ENCODE measurements around the gene ZNF529. TPM values are rescaled to one million over a fixed set of nuclear protein-coding genes. Genes with fewer than 3 reads are reported as not detected.

Gene ZNF529
- total and polyA plus RNA-seq, 2 donors (not counting 1 experiment from before 2014, with no cell fraction given), result 11.1 to 33.2 TPM

DNA sequence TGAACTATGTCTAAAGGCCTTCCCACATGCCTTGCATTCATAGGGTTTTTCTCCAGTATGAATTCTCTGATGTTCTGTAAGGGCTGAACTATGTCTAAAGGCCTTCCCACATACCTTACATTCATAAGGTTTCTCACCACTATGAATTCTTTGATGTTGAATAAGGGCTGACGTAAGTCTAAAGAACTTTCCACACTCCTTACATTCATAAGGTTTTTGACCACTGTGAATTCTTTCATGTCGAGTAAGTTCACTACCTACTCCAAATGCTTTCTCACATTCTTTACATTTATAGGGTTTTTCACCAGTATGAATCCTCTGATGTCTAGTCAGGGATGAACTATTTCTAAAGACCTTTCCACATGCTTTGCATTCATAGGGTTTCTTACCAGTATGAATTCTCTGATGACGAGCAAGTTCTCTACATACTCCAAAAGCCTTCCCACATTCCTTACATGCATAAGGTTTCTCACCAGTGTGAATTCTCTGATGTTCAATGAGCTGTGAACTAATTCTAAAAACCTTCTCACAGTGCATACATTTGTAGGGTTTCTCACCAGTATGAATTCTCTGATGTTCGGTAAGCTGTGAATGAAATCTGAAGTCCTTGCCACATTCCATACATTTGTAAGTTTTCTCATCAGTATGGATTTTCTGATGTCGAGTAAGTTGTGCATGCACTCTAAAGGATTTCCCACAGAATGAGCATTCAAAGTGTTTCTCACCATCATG lies 25.9 kb downstream of the ZNF529 start:
- POLR2A ChIA-PET, result no interaction called here
- Histone ChIP-seq H3K27ac (ENCODE audit: low read length in 2 of 2) (no peak overlapping the region), H3K4me3 (ENCODE audit: control extremely low read depth in 1 of 5, extremely low read depth in 1 of 5, insufficient read depth in 1 of 5, low read depth in 2 of 5, low read length in 4 of 5) (peak overlapping the region in 1 of 5 experiments; percentile 12), H3K27me3 (replicated peaks in 1 of 4; ENCODE audit: control extremely low read depth in 1 of 4, control insufficient read depth in 3 of 4, insufficient read depth in 4 of 4, low read length in 3 of 4) (no peaks in the 10 kb centered on the region), H3K9ac (ENCODE audit: low read length) (no peak overlapping the region), H3K9me3 (ENCODE audit: control extremely low read depth in 1 of 3, control insufficient read depth in 2 of 3, insufficient read depth in 1 of 3, low read length in 2 of 3) (peaks cover 33 to 86% (median 52%) of the 10 kb centered on the region in 3 donors), H2AFZ (ENCODE audit: insufficient read depth, low read depth, low read length, poor library complexity, severe bottlenecking) (no peak overlapping the region), H3K4me2 (replicated peaks; ENCODE audit: low read depth, low read length, poor library complexity, severe bottlenecking) (no peak overlapping the region), H4K20me1 (ENCODE audit: control insufficient read depth, insufficient read depth, low read length, poor library complexity, severe bottlenecking) (no peaks in the 10 kb centered on the region), H3K36me3 (replicated peaks in 1 of 2; ENCODE audit: control extremely low read depth in 1 of 2, control insufficient read depth in 1 of 2, extremely low read depth in 1 of 2, insufficient read depth in 2 of 2, low read length in 1 of 2) (peaks cover 31 to 51% of the 10 kb centered on the region in 2 experiments), H3K4me1 (ENCODE audit: control insufficient read depth in 2 of 2, insufficient read depth in 2 of 2, low read length in 2 of 2) (no peaks in the 10 kb centered on the region), H3K79me2 (ENCODE audit: control insufficient read depth, insufficient read depth, low read length) (no peaks in the 10 kb centered on the region)
- no CpG with 5 or more reads among the region's 5 CpGs for WGBS (ENCODE audit: insufficient coverage)
- CTCF ChIA-PET, result no interaction called here
- Mint-ChIP-seq H3K27ac (no peak overlapping the region), H3K9me3 (ENCODE audit: insufficient read depth) (peaks cover 37% of the 10 kb centered on the region), H3K4me3 (no peak overlapping the region), H3K27me3 (no peaks in the 10 kb centered on the region), H3K4me1 (no peaks in the 10 kb centered on the region)
- intact Hi-C loops (cut with micrococcal nuclease), result no loop called here
- peak; percentile 22 for DNase-seq
- no peak for TF ChIP-seq EZH2 (IDR thresholded peaks at IDR 0.05; ENCODE audit: borderline replicate concordance, insufficient read depth, low read depth, low read length, poor library complexity, severe bottlenecking)
- TF ChIP-seq, protein P1, sequence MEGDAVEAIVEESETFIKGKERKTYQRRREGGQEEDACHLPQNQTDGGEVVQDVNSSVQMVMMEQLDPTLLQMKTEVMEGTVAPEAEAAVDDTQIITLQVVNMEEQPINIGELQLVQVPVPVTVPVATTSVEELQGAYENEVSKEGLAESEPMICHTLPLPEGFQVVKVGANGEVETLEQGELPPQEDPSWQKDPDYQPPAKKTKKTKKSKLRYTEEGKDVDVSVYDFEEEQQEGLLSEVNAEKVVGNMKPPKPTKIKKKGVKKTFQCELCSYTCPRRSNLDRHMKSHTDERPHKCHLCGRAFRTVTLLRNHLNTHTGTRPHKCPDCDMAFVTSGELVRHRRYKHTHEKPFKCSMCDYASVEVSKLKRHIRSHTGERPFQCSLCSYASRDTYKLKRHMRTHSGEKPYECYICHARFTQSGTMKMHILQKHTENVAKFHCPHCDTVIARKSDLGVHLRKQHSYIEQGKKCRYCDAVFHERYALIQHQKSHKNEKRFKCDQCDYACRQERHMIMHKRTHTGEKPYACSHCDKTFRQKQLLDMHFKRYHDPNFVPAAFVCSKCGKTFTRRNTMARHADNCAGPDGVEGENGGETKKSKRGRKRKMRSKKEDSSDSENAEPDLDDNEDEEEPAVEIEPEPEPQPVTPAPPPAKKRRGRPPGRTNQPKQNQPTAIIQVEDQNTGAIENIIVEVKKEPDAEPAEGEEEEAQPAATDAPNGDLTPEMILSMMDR (IDR thresholded peaks at IDR 0.05), result no peak
- ATAC-seq (ENCODE audit: low read depth), result no peak
